ENCODE data around the gene CCL1. TPM values are rescaled to one million over a fixed set of nuclear protein-coding genes. Genes with fewer than 3 reads are reported as not detected.

The CCL1 gene, protein sequence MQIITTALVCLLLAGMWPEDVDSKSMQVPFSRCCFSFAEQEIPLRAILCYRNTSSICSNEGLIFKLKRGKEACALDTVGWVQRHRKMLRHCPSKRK
- not detected for total RNA-seq
- long read RNA-seq, result 0 reads

DNA sequence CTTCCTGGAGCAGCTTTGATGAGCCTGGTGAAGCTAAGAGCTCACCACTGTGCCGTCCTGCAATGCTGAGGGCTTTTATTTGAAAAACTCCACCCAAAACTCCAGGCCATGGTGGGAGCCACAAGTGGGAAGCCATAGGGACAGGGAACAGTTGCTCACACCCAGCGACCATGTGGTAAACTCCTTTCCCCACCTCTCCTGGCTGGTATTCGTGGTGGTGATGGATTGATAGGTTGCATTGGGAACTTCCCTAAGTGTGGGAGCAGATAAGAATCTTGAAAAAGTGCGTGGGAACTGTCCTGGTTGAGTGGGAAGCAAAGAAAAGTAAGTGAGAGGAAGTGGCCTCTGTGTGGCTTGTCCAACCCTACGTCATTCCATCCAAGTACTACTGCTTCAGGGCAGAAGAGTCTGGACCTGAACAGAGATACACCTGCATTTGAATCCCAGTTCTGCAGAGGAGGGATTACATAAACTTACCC is at the start of gene CCL1:
Gene CCL1 (minus strand): TSS at position 51 of the 479 bp plus-strand sequence. CDS start 72 bp downstream, outside the sequence.
- H3K27ac ChIP-seq (replicated peaks), result no peak within 1 kb of the TSS
- TF ChIP-seq, protein P1, sequence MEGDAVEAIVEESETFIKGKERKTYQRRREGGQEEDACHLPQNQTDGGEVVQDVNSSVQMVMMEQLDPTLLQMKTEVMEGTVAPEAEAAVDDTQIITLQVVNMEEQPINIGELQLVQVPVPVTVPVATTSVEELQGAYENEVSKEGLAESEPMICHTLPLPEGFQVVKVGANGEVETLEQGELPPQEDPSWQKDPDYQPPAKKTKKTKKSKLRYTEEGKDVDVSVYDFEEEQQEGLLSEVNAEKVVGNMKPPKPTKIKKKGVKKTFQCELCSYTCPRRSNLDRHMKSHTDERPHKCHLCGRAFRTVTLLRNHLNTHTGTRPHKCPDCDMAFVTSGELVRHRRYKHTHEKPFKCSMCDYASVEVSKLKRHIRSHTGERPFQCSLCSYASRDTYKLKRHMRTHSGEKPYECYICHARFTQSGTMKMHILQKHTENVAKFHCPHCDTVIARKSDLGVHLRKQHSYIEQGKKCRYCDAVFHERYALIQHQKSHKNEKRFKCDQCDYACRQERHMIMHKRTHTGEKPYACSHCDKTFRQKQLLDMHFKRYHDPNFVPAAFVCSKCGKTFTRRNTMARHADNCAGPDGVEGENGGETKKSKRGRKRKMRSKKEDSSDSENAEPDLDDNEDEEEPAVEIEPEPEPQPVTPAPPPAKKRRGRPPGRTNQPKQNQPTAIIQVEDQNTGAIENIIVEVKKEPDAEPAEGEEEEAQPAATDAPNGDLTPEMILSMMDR (IDR thresholded peaks at IDR 0.05; ENCODE audit: borderline replicate concordance), result no peak
- no peaks in the 10 kb centered on the region for H3K9me3 ChIP-seq (replicated peaks)
- no peak for DNase-seq
- H3K4me1 ChIP-seq, result peaks cover 8% of the 10 kb centered on the region
- no peaks in the 10 kb centered on the region for H3K36me3 ChIP-seq
- peaks cover 44% of the 10 kb centered on the region for H3K27me3 ChIP-seq (ENCODE audit: low read depth)
- intact Hi-C loops (cut with micrococcal nuclease), result loop anchor here (10.0 kb wide), 1 partner anchor 58 kb away; no protein-coding TSS in a partner anchor
- H3K4me3 ChIP-seq, result no peak within 1 kb of the TSS

DNA sequence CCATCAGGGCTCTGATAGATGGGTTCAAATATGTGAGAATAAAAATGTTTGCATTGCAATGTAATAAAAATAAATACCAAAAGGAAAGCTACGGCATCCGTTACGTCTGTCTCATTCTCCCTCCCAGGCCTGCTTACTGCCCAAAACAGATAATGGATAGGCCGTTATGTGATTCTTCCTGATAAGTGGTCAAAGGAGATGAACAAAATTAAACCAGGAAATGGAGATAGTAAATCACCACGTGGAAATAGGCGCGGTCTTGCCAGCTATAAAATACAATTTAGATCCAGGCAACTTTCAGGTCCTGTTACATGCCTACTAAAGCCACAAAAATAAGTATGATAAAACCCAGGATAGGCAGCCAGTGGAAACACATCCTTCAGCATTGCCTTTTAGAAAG is 49.5 kb upstream of the CCL1 start:
- DNase-seq, result no peak
- no peaks in the 10 kb centered on the region for H3K36me3 ChIP-seq
- no peaks in the 10 kb centered on the region for H3K4me1 ChIP-seq
- TF ChIP-seq, protein P1 (IDR thresholded peaks at IDR 0.05; ENCODE audit: borderline replicate concordance), result no peak
- no peak overlapping the region for H3K4me3 ChIP-seq
- intact Hi-C loops (cut with micrococcal nuclease), result loop anchor here (10.0 kb wide), 1 partner anchor 232 kb away; no protein-coding TSS in a partner anchor
- peaks cover 95% of the 10 kb centered on the region for H3K27me3 ChIP-seq (ENCODE audit: low read depth)
- no peaks in the 10 kb centered on the region for H3K9me3 ChIP-seq (replicated peaks)
- no peak overlapping the region for H3K27ac ChIP-seq (replicated peaks)

- no peaks in the 10 kb centered on the region for H3K36me3 ChIP-seq
- H3K4me3 ChIP-seq, result no peak overlapping the region
- no peak overlapping the region for H3K27ac ChIP-seq (replicated peaks)
- intact Hi-C loops (cut with micrococcal nuclease), result loop anchor here (10.0 kb wide), 1 partner anchor 233 kb away; no protein-coding TSS in a partner anchor
- peaks cover 96% of the 10 kb centered on the region for H3K27me3 ChIP-seq (ENCODE audit: low read depth)
- H3K4me1 ChIP-seq, result no peaks in the 10 kb centered on the region
- no peak for DNase-seq
- TF ChIP-seq, protein P1 (IDR thresholded peaks at IDR 0.05; ENCODE audit: borderline replicate concordance), result no peak
- H3K9me3 ChIP-seq (replicated peaks), result no peaks in the 10 kb centered on the region
These were observed 48.8 kb upstream of the CCL1 start for GRCh38 chr17:34411646-34412421.

- intact Hi-C loops (cut with micrococcal nuclease), result no loop called here
- Histone ChIP-seq H3K27ac (replicated peaks) (no peak overlapping the region), H3K4me1 (no peaks in the 10 kb centered on the region), H3K4me3 (no peak overlapping the region), H3K27me3 (ENCODE audit: low read depth) (peaks cover 85% of the 10 kb centered on the region), H3K9me3 (replicated peaks) (no peaks in the 10 kb centered on the region), H3K36me3 (no peaks in the 10 kb centered on the region)
- TF ChIP-seq, protein P1 (IDR thresholded peaks at IDR 0.05; ENCODE audit: borderline replicate concordance), result no peak
- no peak for DNase-seq
These were observed 46.3 kb upstream of the CCL1 start for GRCh38 chr17:34409352-34409751.

DNA sequence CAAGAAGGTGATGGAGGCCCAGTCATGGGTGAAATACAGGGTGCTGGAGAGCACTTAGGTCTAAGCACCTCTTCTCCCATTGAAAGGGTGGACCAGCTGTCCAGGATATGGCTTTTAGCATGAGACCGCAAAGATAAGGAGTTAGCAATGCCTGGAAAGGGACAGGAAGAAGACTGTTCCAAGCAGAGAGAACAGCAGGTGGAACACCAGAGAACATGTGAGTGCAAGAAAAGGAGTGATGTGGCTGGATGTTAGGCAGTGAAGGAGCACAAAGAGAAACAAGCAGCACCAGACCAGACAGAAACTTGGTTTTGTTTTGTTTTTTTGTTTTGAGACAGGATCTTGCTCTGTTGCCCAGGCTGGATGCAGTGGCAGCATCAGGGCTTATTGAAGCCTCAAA is 45.4 kb upstream of the CCL1 start:
- intact Hi-C loops (cut with micrococcal nuclease), result no loop called here
- H3K4me3 ChIP-seq, result no peak overlapping the region
- no peaks in the 10 kb centered on the region for H3K4me1 ChIP-seq
- H3K27me3 ChIP-seq (ENCODE audit: low read depth), result peaks cover 78% of the 10 kb centered on the region
- no peak for DNase-seq
- no peaks in the 10 kb centered on the region for H3K9me3 ChIP-seq (replicated peaks)
- no peak overlapping the region for H3K27ac ChIP-seq (replicated peaks)
- TF ChIP-seq, protein P1 (IDR thresholded peaks at IDR 0.05; ENCODE audit: borderline replicate concordance), result no peak
- no peaks in the 10 kb centered on the region for H3K36me3 ChIP-seq
